PFSK-1 (cell line): ENCODE data around the gene SEH1L.

ENCODE experiments used
- FOXP2 ChIP-seq: optimal IDR thresholded peaks from 2 replicates; pipeline ENCODE3; 2011; ENCODE audit warnings: borderline replicate concordance, control low read depth, inconsistent platforms; ENCODE audit not compliant: insufficient read depth; ENCODE audit errors: extremely low read length, extremely low read depth
- POLR2AphosphoS5 ChIP-seq: IDR thresholded peaks from 2 replicates; pipeline ENCODE4 v1.6.1; 2012; ENCODE audit warnings: low read depth, mild to moderate bottlenecking, control low read depth, low read length, moderate library complexity
- SIN3A ChIP-seq: IDR thresholded peaks from 2 replicates; pipeline ENCODE4 v1.6.1; 2012; ENCODE audit warnings: mild to moderate bottlenecking, low read length, moderate library complexity, borderline replicate concordance; ENCODE audit not compliant: insufficient read depth
- TAF1 ChIP-seq: IDR thresholded peaks from 2 replicates; pipeline ENCODE4 v1.6.1; 2012; ENCODE audit warnings: low read length, control low read depth, borderline replicate concordance; ENCODE audit not compliant: insufficient read depth
- TF ChIP-seq, protein P1 (sequence below), 2 experiments: IDR thresholded peaks; 2 replicates each; pipeline versions ENCODE4 v1.6.1 to v1.8.0; 2011 to 2012; ENCODE audit warnings: low read depth in 2 of 2, low read length in 2 of 2, control low read depth in 1 of 2, inconsistent platforms in 1 of 2, mild to moderate bottlenecking in 1 of 2, moderate library complexity in 1 of 2; ENCODE audit not compliant: insufficient read depth in 1 of 2

Gene SEH1L

DNA sequence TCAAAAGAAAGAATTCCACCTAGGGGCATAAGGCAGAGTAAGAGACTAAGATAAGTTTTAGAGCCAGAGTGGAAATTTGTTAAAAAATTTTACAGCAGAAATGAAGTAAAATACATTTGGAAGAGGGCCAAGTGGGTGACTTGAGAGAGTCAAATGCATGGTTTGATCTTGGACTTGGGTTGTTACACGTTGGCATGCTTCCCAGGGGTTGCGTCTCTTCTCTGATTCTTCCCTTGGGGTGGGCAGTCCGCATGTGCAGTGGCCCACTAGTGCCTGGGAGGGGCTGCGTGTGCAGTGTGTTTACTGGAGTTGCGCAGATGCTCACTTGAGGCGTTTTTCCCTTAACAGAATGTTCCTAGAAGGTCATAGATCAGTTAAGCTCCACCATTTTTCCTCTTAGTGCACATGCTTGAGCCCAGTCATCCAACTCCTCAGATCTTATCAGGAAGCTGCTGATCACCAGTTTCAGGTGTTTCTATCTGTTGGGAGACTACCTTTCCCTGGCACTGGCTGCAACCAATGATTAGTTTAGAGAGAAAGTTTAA is 13.1 kb downstream of the SEH1L start:
- TF ChIP-seq SIN3A = no peak
- TF ChIP-seq, protein P1, sequence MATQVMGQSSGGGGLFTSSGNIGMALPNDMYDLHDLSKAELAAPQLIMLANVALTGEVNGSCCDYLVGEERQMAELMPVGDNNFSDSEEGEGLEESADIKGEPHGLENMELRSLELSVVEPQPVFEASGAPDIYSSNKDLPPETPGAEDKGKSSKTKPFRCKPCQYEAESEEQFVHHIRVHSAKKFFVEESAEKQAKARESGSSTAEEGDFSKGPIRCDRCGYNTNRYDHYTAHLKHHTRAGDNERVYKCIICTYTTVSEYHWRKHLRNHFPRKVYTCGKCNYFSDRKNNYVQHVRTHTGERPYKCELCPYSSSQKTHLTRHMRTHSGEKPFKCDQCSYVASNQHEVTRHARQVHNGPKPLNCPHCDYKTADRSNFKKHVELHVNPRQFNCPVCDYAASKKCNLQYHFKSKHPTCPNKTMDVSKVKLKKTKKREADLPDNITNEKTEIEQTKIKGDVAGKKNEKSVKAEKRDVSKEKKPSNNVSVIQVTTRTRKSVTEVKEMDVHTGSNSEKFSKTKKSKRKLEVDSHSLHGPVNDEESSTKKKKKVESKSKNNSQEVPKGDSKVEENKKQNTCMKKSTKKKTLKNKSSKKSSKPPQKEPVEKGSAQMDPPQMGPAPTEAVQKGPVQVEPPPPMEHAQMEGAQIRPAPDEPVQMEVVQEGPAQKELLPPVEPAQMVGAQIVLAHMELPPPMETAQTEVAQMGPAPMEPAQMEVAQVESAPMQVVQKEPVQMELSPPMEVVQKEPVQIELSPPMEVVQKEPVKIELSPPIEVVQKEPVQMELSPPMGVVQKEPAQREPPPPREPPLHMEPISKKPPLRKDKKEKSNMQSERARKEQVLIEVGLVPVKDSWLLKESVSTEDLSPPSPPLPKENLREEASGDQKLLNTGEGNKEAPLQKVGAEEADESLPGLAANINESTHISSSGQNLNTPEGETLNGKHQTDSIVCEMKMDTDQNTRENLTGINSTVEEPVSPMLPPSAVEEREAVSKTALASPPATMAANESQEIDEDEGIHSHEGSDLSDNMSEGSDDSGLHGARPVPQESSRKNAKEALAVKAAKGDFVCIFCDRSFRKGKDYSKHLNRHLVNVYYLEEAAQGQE (IDR thresholded peaks at IDR 0.05; ENCODE audit: insufficient read depth in 1 of 2, low read depth in 2 of 2, low read length in 2 of 2) = no peak

DNA sequence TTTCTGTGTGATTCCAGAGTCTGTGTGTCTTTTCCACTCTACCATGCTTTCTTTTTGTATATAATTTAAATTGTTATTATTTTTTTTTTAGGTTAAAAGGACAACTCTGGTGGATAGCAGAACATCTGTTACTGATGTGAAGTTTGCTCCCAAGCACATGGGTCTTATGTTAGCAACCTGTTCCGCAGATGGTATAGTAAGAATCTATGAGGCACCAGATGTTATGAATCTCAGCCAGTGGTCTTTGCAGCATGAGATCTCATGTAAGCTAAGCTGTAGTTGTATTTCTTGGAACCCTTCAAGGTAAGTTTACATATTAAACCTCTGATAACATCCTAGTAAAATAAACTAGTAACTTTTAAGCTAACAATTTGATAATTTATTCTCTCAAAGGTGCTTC is 15.3 kb downstream of the SEH1L start:
- TF ChIP-seq, protein P1 (IDR thresholded peaks at IDR 0.05; ENCODE audit: insufficient read depth in 1 of 2, low read depth in 2 of 2, low read length in 2 of 2) = no peak
- TF ChIP-seq POLR2AphosphoS5 (no peak), SIN3A (no peak)

DNA sequence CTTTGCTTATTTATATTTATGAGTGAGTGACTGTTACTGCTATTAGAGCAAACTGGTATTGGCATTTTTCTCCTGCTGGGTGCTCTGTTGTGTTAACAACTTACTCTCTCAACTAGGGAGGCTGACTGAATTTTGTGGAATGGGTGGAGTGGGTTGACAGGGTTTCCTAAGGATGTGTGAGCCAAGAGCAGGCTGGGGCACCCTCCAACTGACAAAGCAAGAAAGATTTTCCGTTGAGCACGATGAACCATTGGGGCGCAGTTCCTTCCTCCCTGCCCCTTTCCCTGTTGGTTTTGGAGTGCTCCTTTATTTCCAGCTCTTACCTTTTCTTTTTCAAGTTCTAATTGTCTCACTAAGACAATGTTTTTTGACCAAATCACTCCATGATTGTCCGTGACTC is 20.3 kb downstream of the SEH1L start:
- TF ChIP-seq TAF1 (no peak), POLR2AphosphoS5 (no peak)

DNA sequence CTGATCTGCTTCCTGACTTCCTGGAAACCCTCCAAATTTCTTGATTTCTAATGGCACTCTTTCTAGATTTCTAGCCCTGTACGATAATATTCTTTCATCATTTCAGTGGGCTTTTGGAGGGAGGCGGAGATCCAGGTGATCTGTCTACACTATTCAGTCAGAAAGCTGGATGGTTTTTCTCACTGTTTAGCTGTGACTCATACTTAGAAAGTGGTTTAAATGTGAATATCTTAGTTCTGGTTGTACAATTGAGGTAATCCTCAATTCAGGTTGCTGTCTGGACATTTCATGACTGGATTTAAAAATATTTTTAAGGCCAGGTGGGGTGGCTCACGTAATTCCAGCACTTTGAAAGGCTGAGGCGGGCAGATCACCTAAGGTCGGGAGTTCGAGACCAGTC is 20.8 kb downstream of the SEH1L start:
- TF ChIP-seq SIN3A = no peak
- no peak for TF ChIP-seq TAF1
- TF ChIP-seq POLR2AphosphoS5 = no peak
- TF ChIP-seq FOXP2 = no peak
- TF ChIP-seq, protein P1 (IDR thresholded peaks at IDR 0.05; ENCODE audit: insufficient read depth in 1 of 2, low read depth in 2 of 2, low read length in 2 of 2) = no peak

DNA sequence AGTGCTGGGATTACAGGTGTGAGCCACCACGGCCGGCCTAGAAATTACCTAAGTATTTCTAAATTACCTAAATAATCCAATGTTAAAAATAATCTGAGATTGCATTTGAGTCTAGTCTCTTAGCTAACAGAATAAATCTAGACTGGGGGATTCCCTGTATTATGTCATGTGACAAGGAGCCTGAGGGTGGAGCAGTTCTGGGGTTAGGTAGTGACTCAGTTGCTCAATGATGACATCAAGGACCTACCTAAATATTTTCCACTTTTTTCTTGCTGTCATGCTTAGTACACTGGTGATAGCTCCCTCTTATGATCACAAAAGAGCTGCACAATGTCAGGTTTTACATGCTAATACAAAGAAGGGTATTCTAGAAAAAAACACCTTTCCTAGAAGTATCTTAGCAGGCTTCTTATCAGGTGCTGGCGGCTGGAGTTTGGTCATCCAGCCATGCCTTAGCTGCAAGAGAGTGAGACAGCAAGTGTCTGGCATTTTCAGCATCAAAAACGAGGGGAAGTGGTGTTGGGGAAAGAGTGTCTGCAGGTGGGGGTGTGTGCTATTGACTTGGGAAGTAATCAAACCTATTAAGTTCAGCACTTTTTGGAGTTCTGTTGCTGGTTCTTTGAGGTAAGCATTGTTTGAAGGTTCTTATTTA is 25.9 kb downstream of the SEH1L start:
- TF ChIP-seq TAF1 (no peak), POLR2AphosphoS5 (no peak), FOXP2 (no peak), SIN3A (no peak)
- TF ChIP-seq, protein P1 (IDR thresholded peaks at IDR 0.05; ENCODE audit: insufficient read depth in 1 of 2, low read depth in 2 of 2, low read length in 2 of 2) = no peak
